Parathyroid adenoma (tissue), 2 donors: Measurements from ENCODE around the gene NOL4L.

Experiments
- H2AFZ ChIP-seq: fragments of 300-600 bp; sonication (generic); one replicate; pipeline ENCODE4 v1.7.0; 2017; ENCODE audit warnings: antibody characterized with exemption, mild to moderate bottlenecking
- H3K27ac ChIP-seq: fragments of 300-600 bp; sonication (generic); one replicate; pipeline ENCODE4 v1.7.0; 2017
- H3K27me3 ChIP-seq: fragments of 300-600 bp; sonication (generic); one replicate; pipeline ENCODE4 v1.7.0; 2017; ENCODE audit warnings: low read length; ENCODE audit not compliant: control insufficient read depth, insufficient read depth
- H3K36me3 ChIP-seq: fragments of 300-600 bp; sonication (generic); one replicate; pipeline ENCODE4 v1.7.0; 2017; ENCODE audit warnings: low read length; ENCODE audit not compliant: control insufficient read depth, insufficient read depth
- H3K4me1 ChIP-seq: fragments of 300-600 bp; sonication (generic); one replicate; pipeline ENCODE4 v1.7.0; 2017; ENCODE audit warnings: control low read depth
- H3K4me2 ChIP-seq: fragments of 300-600 bp; sonication (generic); one replicate; pipeline ENCODE4 v1.7.0; 2017; ENCODE audit warnings: low read length
- H3K4me3 ChIP-seq: fragments of 300-600 bp; sonication (generic); one replicate; pipeline ENCODE4 v1.7.0; 2017; ENCODE audit warnings: low read depth, low read length
- H3K79me2 ChIP-seq: fragments of 300-600 bp; sonication (generic); one replicate; pipeline ENCODE4 v1.7.0; 2017; ENCODE audit warnings: control low read depth
- H3K9ac ChIP-seq: fragments of 300-600 bp; sonication (generic); one replicate; pipeline ENCODE4 v1.7.0; 2017; ENCODE audit warnings: mild to moderate bottlenecking
- H3K9me3 ChIP-seq: fragments of 300-600 bp; sonication (generic); one replicate; pipeline ENCODE4 v1.7.0; 2017; ENCODE audit warnings: low read length; ENCODE audit not compliant: control insufficient read depth
- TF ChIP-seq, protein P1 (sequence below): fragments of 300-600 bp; sonication (generic); IDR thresholded peaks from one replicate; pipeline ENCODE4 v1.7.0; 2017; ENCODE audit warnings: antibody characterized with exemption, mild to moderate bottlenecking
- donor health status: primary hyperparathyroidism.

NOL4L gene

DNA sequence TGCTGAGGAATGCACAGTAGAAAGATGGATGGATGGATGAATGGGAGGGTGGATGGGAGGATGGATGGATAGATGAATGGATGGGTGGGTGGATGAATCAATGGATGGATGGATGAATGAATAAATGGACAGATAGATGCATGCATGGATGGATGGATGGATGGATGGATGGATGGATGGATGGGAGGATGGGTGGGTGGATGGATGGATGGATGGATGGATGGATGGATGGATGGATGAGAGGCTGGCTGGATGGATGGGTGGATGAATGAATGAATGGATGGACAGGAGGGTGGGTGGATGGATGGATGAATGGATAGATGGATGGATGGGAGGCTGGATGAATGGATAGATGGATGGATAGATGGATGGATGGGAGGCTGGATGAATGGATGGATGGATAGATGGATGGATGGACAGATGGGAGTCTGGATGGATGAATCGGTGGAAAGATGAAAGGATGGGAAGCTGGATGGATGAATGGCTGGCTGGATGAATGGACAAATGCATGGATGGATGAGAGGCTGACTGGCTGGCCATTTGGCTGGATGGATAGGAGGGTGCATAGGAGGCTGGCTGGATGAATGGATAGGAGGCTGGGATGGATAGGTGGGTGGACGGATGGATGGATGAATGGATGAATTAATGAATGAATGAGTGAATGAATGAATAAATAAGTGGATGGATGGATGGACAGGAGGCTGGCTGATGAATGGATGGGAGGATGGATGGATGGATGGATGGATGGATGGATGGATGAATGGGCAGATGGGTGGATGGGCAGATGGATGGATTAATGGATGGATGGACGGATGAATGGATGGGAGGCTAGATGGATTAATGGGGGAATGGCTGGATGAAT is 28.3 kb upstream of the NOL4L start:
- TF ChIP-seq, protein P1, sequence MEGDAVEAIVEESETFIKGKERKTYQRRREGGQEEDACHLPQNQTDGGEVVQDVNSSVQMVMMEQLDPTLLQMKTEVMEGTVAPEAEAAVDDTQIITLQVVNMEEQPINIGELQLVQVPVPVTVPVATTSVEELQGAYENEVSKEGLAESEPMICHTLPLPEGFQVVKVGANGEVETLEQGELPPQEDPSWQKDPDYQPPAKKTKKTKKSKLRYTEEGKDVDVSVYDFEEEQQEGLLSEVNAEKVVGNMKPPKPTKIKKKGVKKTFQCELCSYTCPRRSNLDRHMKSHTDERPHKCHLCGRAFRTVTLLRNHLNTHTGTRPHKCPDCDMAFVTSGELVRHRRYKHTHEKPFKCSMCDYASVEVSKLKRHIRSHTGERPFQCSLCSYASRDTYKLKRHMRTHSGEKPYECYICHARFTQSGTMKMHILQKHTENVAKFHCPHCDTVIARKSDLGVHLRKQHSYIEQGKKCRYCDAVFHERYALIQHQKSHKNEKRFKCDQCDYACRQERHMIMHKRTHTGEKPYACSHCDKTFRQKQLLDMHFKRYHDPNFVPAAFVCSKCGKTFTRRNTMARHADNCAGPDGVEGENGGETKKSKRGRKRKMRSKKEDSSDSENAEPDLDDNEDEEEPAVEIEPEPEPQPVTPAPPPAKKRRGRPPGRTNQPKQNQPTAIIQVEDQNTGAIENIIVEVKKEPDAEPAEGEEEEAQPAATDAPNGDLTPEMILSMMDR, result no peak
- Histone ChIP-seq H3K4me2 (no peak overlapping the region), H3K9me3 (no peaks in the 10 kb centered on the region), H3K27ac (no peak overlapping the region), H3K4me1 (no peaks in the 10 kb centered on the region), H3K36me3 (no peaks in the 10 kb centered on the region), H3K79me2 (no peaks in the 10 kb centered on the region), H3K9ac (no peak overlapping the region), H3K4me3 (no peak overlapping the region), H3K27me3 (no peaks in the 10 kb centered on the region), H2AFZ (no peak overlapping the region)

DNA sequence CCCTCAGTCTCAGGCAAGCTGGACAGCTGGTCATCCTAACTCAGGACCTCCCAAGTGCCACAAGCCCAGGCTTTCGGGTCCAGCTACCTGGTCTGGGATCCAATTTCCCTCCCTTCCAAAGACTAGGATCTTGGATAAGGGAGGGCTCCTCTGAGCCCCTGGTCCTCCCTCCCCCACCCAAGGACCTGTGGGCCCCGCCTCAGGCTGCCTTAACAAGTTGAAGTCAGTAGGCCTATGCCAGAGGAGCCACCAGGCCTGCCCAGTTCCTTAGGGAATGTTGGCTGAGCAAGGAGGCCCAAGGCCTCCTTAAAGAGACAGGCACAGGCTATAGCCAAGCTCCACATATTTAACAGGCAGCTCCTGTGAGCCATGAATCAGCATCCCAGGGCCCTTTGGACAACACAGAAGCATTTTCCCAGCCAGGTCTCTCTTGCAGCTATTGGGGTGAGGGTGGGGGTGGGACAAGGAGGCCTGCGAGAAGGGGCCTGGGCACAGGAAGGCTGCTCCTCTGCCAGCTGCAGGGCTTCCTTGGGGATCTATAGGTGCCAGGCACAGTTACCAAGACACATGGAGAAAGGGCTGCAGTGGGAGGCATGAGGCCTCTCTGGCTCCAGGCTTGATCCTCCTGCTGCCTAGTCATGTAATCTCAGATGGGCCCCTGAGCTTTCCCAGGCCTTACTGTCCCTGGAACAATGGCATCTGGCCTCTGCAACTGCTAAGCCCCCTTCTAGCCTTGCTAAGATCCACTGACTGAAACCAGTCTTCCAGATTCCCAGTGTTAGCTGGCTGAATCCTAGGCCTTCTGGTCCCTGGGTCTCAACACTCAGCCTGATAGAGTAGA is 27.4 kb upstream of the NOL4L start:
- no peak overlapping the region for H2AFZ ChIP-seq
- no peaks in the 10 kb centered on the region for H3K27me3 ChIP-seq
- no peaks in the 10 kb centered on the region for H3K79me2 ChIP-seq
- H3K4me3 ChIP-seq, result no peak overlapping the region
- no peak overlapping the region for H3K9ac ChIP-seq
- no peaks in the 10 kb centered on the region for H3K36me3 ChIP-seq
- TF ChIP-seq, protein P1, result no peak
- H3K9me3 ChIP-seq, result no peaks in the 10 kb centered on the region
- H3K27ac ChIP-seq, result no peak overlapping the region
- H3K4me1 ChIP-seq, result no peaks in the 10 kb centered on the region
- H3K4me2 ChIP-seq, result no peak overlapping the region

DNA sequence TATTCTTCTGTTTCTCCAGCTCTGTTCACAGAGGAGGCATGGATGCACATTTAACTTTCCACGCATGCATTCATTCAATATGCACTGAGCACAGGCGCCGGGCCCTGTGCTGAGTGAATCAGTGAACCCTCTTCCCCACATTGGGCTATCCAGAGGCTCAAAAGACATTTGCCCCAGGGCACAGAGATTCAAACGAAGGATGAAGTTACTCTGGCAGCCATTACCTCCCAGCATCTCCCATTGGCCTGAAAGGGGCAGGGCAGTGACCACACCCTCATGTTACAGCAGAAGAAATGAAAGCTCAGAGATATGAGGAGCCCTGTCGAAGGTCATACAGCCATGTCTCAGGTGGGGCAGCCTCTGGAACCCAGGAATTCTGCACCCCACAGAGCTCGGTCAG is 26.7 kb upstream of the NOL4L start:
- H3K4me3 ChIP-seq, result no peak overlapping the region
- no peaks in the 10 kb centered on the region for H3K9me3 ChIP-seq
- H3K36me3 ChIP-seq, result no peaks in the 10 kb centered on the region
- H2AFZ ChIP-seq, result no peak overlapping the region
- H3K27ac ChIP-seq, result no peak overlapping the region
- H3K4me2 ChIP-seq, result no peak overlapping the region
- H3K27me3 ChIP-seq, result no peaks in the 10 kb centered on the region
- no peaks in the 10 kb centered on the region for H3K4me1 ChIP-seq
- H3K79me2 ChIP-seq, result no peaks in the 10 kb centered on the region
- H3K9ac ChIP-seq, result no peak overlapping the region
- TF ChIP-seq, protein P1, result no peak

DNA sequence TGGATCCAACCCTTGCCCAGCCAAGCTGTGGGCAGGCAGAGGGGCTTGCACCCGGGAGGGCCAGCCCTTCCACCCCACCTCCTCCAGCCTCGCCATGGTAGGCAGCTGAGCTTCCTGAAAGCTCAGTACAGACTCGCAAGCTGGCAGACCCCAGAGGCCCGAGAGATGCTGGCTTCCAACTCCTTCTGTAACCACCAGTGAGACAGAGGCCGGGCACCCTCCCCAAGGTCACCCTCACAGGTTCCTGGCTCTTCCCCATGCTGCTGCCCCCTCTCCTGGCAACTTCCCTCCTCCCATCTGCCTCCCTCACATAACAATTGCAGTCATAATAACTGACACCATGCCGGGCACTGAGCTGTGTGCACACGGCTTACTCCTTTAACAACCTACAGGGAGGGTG is 26.2 kb upstream of the NOL4L start:
- no peak overlapping the region for H3K9ac ChIP-seq
- H3K4me2 ChIP-seq, result no peak overlapping the region
- H3K4me3 ChIP-seq, result no peak overlapping the region
- H3K36me3 ChIP-seq, result no peaks in the 10 kb centered on the region
- no peak overlapping the region for H2AFZ ChIP-seq
- H3K79me2 ChIP-seq, result no peaks in the 10 kb centered on the region
- H3K27ac ChIP-seq, result no peak overlapping the region
- TF ChIP-seq, protein P1, result no peak
- no peaks in the 10 kb centered on the region for H3K9me3 ChIP-seq
- H3K27me3 ChIP-seq, result no peaks in the 10 kb centered on the region
- no peaks in the 10 kb centered on the region for H3K4me1 ChIP-seq
